HepG2 (cell line): ENCODE measurements around the gene SLC34A3. TPM values are rescaled to one million over a fixed set of nuclear protein-coding genes. Genes with fewer than 3 reads are reported as not detected.

ENCODE experiments used
- DNMT1 ChIP-seq: sonication (generic); formaldehyde crosslinking; IDR thresholded peaks from 2 replicates; pipeline ENCODE4 v1.5.1; 2020; ENCODE audit warnings: mild to moderate bottlenecking, missing genetic modification reagents
- LCORL ChIP-seq, 2 experiments: fragments of 450-650 bp in 1 of 2; sonication (generic) in 1 of 2; formaldehyde crosslinking in 1 of 2; IDR thresholded peaks; 2 replicates each; pipeline versions ENCODE4 v1.5.0 to v1.6.1; 2017 to 2020; ENCODE audit warnings: antibody characterized with exemption in 1 of 2, missing genetic modification reagents in 1 of 2
- MTA1 ChIP-seq: sonication (generic); formaldehyde crosslinking; IDR thresholded peaks from 2 replicates; pipeline ENCODE4 v1.4.0; 2020; ENCODE audit warnings: missing genetic modification reagents, mild to moderate bottlenecking, borderline replicate concordance
- NAIF1 ChIP-seq: sonication (generic); formaldehyde crosslinking; IDR thresholded peaks from 2 replicates; pipeline ENCODE4 v1.5.0; 2020; ENCODE audit warnings: mild to moderate bottlenecking, missing genetic modification reagents, borderline replicate concordance
- RELA ChIP-seq: sonication (generic); formaldehyde crosslinking; IDR thresholded peaks from 2 replicates; pipeline ENCODE4 v1.4.0; 2020; ENCODE audit warnings: missing genetic modification reagents
- SP1 ChIP-seq, 2 experiments: fragments of 450-650 bp in 1 of 2; sonication (generic) in 1 of 2; formaldehyde crosslinking in 1 of 2; IDR thresholded peaks; 2 replicates each; pipeline versions ENCODE4 v1.4.0 to v1.6.1; 2016 to 2020; ENCODE audit warnings: missing genetic modification reagents in 1 of 2
- SP2 ChIP-seq: sonication (generic); formaldehyde crosslinking; IDR thresholded peaks from 2 replicates; pipeline ENCODE4 v1.5.1; 2020; ENCODE audit warnings: mild to moderate bottlenecking, missing genetic modification reagents
- ZNF225 ChIP-seq: sonication (generic); formaldehyde crosslinking; IDR thresholded peaks from 2 replicates; pipeline ENCODE4 v1.4.0; 2020; ENCODE audit warnings: mild to moderate bottlenecking, missing genetic modification reagents
- ZNF282 ChIP-seq: fragments of 450-650 bp; IDR thresholded peaks from 2 replicates; pipeline ENCODE4 v1.6.1; 2018; ENCODE audit not compliant: partially characterized antibody
- ZNF546 ChIP-seq: sonication (generic); formaldehyde crosslinking; conservative IDR thresholded peaks from 2 replicates; pipeline ENCODE4 v1.8.1; 2023; ENCODE audit warnings: mild to moderate bottlenecking, missing genetic modification reagents
- ZNF567 ChIP-seq: sonication (generic); formaldehyde crosslinking; IDR thresholded peaks from 2 replicates; pipeline ENCODE4 v1.8.1; 2023; ENCODE audit warnings: mild to moderate bottlenecking, missing genetic modification reagents, borderline replicate concordance
- ZNF761 ChIP-seq: sonication (generic); formaldehyde crosslinking; conservative IDR thresholded peaks from 2 replicates; pipeline ENCODE4 v1.4.0; 2020; ENCODE audit warnings: mild to moderate bottlenecking, missing genetic modification reagents
- ZSCAN9 ChIP-seq: IDR thresholded peaks from 2 replicates; pipeline ENCODE4 v1.6.1; 2016; ENCODE audit warnings: borderline replicate concordance
- polyA plus RNA-seq, 8 experiments: library from polyadenylated mRNA; depleted of rRNA in 3 of 8; stranded (reverse) in 7 of 8; unstranded in 1 of 8; fragments of >200 nt; fragmentation: Illumina TruSeq in 4 of 8; extraction: Trizol in 4 of 8; gene quantifications; 2 replicates each; pipeline versions ENCODE4 v1.2.1 to v1.2.3, GENCODE V29; 2011 to 2016; ENCODE audit warnings: low read depth in 4 of 8, missing spikeins in 1 of 8, mixed read lengths in 1 of 8; ENCODE audit not compliant: insufficient read depth in 1 of 8
- total RNA-seq, 5 experiments: library from RNA; depleted of rRNA; stranded (reverse); fragments of >200 nt; fragmentation: Illumina TruSeq; extraction: Trizol; gene quantifications; 2 replicates each; pipeline ENCODE4 v1.2.3, GENCODE V29; 2016; ENCODE audit warnings: low read depth in 1 of 5
- TF ChIP-seq, protein P1 (sequence below): sonication (generic); formaldehyde crosslinking; IDR thresholded peaks from 2 replicates; pipeline ENCODE4 v1.5.0; 2020; ENCODE audit warnings: missing genetic modification reagents, mild to moderate bottlenecking, borderline replicate concordance
- TF ChIP-seq, protein P2 (sequence below): sonication (generic); formaldehyde crosslinking; IDR thresholded peaks from 2 replicates; pipeline ENCODE4 v1.5.1; 2020; ENCODE audit warnings: missing genetic modification reagents, mild to moderate bottlenecking, borderline replicate concordance
- TF ChIP-seq, protein P3 (sequence below): IDR thresholded peaks from 2 replicates; pipeline ENCODE4 v1.6.1; 2016; ENCODE audit warnings: low read depth, missing genetic modification reagents, missing compliant biosample characterization

Gene SLC34A3
- total and polyA plus RNA-seq, 2 of the 13 experiments (the other 11 are each of a cell fraction or from before 2014, with no cell fraction given) = 0.07 to 1.0 TPM

DNA sequence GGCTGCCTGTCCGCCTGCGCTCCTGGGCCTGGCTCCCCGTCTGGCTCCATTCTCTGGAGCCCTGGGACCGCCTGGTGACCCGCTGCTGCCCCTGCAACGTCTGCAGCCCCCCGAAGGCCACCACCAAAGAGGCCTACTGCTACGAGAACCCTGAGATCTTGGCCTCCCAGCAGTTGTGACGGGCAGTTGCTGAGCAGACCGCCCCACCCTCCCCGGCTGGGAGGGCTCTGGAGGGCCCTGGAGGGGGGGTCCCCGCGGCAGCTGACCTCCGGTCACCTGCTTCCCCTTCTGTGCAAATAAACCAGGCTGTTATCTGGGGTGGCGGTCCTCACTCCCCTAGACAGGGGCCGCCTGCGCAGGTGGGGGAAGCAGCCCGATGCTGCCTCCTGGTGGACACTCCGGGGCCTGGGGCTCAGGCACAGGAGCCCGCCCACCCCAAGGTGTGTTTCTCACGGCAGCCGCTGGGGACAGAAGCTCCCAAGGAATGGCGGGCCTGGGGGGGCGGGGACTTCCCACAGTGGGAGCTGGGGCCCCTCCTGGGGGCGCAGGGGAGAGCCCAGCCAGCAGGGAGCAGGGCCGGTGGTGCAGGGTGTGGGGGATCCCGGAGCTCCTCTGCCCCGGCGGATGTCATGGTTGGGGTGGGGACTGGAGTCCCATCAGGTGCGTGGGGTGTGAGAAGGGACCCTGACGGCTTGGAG, 5.7 kb downstream of the SLC34A3 start (continued):
- TF ChIP-seq, protein P1, sequence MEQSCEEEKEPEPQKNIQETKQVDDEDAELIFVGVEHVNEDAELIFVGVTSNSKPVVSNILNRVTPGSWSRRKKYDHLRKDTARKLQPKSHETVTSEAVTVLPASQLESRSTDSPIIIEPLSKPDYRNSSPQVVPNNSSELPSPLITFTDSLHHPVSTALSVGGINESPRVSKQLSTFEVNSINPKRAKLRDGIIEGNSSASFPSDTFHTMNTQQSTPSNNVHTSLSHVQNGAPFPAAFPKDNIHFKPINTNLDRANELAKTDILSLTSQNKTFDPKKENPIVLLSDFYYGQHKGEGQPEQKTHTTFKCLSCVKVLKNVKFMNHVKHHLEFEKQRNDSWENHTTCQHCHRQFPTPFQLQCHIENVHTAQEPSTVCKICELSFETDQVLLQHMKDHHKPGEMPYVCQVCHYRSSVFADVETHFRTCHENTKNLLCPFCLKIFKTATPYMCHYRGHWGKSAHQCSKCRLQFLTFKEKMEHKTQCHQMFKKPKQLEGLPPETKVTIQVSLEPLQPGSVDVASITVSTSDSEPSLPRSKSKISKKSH (CRISPR knock-in tag) = no peak
- no peak for TF ChIP-seq DNMT1 (CRISPR knock-in tag)
- peak; percentile 59; the same call in 1 of the 2 replicates for TF ChIP-seq ZSCAN9 (CRISPR knock-in tag)
- peak; percentile 29; the same call in 1 of the 2 replicates for TF ChIP-seq ZNF546 (CRISPR knock-in tag)
- TF ChIP-seq, protein P2, sequence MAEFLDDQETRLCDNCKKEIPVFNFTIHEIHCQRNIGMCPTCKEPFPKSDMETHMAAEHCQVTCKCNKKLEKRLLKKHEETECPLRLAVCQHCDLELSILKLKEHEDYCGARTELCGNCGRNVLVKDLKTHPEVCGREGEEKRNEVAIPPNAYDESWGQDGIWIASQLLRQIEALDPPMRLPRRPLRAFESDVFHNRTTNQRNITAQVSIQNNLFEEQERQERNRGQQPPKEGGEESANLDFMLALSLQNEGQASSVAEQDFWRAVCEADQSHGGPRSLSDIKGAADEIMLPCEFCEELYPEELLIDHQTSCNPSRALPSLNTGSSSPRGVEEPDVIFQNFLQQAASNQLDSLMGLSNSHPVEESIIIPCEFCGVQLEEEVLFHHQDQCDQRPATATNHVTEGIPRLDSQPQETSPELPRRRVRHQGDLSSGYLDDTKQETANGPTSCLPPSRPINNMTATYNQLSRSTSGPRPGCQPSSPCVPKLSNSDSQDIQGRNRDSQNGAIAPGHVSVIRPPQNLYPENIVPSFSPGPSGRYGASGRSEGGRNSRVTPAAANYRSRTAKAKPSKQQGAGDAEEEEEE = no peak
- TF ChIP-seq LCORL (IDR thresholded peaks at IDR 0.05) = no peak
- peak; percentile 88; the same call in 1 of the 2 replicates for TF ChIP-seq LCORL (CRISPR knock-in tag; IDR thresholded peaks at IDR 0.05)
- TF ChIP-seq ZNF282 = no peak
- TF ChIP-seq, protein P3, sequence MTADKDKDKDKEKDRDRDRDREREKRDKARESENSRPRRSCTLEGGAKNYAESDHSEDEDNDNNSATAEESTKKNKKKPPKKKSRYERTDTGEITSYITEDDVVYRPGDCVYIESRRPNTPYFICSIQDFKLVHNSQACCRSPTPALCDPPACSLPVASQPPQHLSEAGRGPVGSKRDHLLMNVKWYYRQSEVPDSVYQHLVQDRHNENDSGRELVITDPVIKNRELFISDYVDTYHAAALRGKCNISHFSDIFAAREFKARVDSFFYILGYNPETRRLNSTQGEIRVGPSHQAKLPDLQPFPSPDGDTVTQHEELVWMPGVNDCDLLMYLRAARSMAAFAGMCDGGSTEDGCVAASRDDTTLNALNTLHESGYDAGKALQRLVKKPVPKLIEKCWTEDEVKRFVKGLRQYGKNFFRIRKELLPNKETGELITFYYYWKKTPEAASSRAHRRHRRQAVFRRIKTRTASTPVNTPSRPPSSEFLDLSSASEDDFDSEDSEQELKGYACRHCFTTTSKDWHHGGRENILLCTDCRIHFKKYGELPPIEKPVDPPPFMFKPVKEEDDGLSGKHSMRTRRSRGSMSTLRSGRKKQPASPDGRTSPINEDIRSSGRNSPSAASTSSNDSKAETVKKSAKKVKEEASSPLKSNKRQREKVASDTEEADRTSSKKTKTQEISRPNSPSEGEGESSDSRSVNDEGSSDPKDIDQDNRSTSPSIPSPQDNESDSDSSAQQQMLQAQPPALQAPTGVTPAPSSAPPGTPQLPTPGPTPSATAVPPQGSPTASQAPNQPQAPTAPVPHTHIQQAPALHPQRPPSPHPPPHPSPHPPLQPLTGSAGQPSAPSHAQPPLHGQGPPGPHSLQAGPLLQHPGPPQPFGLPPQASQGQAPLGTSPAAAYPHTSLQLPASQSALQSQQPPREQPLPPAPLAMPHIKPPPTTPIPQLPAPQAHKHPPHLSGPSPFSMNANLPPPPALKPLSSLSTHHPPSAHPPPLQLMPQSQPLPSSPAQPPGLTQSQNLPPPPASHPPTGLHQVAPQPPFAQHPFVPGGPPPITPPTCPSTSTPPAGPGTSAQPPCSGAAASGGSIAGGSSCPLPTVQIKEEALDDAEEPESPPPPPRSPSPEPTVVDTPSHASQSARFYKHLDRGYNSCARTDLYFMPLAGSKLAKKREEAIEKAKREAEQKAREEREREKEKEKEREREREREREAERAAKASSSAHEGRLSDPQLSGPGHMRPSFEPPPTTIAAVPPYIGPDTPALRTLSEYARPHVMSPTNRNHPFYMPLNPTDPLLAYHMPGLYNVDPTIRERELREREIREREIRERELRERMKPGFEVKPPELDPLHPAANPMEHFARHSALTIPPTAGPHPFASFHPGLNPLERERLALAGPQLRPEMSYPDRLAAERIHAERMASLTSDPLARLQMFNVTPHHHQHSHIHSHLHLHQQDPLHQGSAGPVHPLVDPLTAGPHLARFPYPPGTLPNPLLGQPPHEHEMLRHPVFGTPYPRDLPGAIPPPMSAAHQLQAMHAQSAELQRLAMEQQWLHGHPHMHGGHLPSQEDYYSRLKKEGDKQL (CRISPR knock-in tag) = no peak
- no peak for TF ChIP-seq SP1 (IDR thresholded peaks at IDR 0.05)
- TF ChIP-seq SP1 (CRISPR knock-in tag; IDR thresholded peaks at IDR 0.05) = peak; percentile 80
- no peak for TF ChIP-seq ZNF225
- TF ChIP-seq ZNF761 (CRISPR knock-in tag) = no peak
- no peak; the same call in 1 of the 2 replicates for TF ChIP-seq ZNF567 (CRISPR knock-in tag)
- TF ChIP-seq SP2 (CRISPR knock-in tag) = peak; percentile 45; the same call in 1 of the 2 replicates
- no peak; the same call in 1 of the 2 replicates for TF ChIP-seq MTA1 (CRISPR knock-in tag)
- TF ChIP-seq NAIF1 (CRISPR knock-in tag) = peak; percentile 38; the same call in 1 of the 2 replicates
- TF ChIP-seq RELA (CRISPR knock-in tag) = no peak; the same call in 1 of the 2 replicates
